GM23248 (cell line): ENCODE results near the gene EIF4G1. TPM values are rescaled to one million over a fixed set of nuclear protein-coding genes. Genes with fewer than 3 reads are reported as not detected.

Experiments used
- DNase-seq: peaks from one replicate; pipeline ENCODE4 v3.0.0-alpha.2; 2015
- H2AFZ ChIP-seq: fragments of 200-600 bp; sonication (generic); 2 replicates; pipeline ENCODE4 v1.6.1; 2016; ENCODE audit warnings: antibody characterized with exemption
- H3F3A ChIP-seq: fragments of 200-600 bp; sonication (generic); 2 replicates; pipeline ENCODE4 v1.6.1; 2016; ENCODE audit warnings: mild to moderate bottlenecking, antibody characterized with exemption, mixed run types; ENCODE audit not compliant: insufficient read depth
- H3K27ac ChIP-seq: fragments of 200-600 bp; sonication (generic); 2 replicates; pipeline ENCODE4 v1.5.1; 2016; ENCODE audit warnings: mild to moderate bottlenecking
- H3K27me3 ChIP-seq: fragments of 200-600 bp; sonication (generic); replicated peaks from 2 replicates; pipeline ENCODE4 v1.6.1; 2016; ENCODE audit warnings: mild to moderate bottlenecking; ENCODE audit not compliant: insufficient read depth
- H3K36me3 ChIP-seq: fragments of 200-600 bp; sonication (generic); 2 replicates; pipeline ENCODE4 v1.6.1; 2016; ENCODE audit warnings: low read depth, mild to moderate bottlenecking
- H3K4me1 ChIP-seq: fragments of 200-600 bp; sonication (generic); 2 replicates; pipeline ENCODE4 v1.6.1; 2016; ENCODE audit warnings: mild to moderate bottlenecking; ENCODE audit not compliant: insufficient read depth
- H3K4me2 ChIP-seq: fragments of 200-600 bp; sonication (generic); one replicate; pipeline ENCODE4 v1.6.1; 2016; ENCODE audit warnings: mild to moderate bottlenecking; ENCODE audit not compliant: unreplicated experiment
- H3K4me3 ChIP-seq: fragments of 200-600 bp; sonication (generic); 2 replicates; pipeline ENCODE4 v1.5.1; 2016; ENCODE audit warnings: mild to moderate bottlenecking
- H3K79me2 ChIP-seq: fragments of 200-600 bp; sonication (generic); 2 replicates; pipeline ENCODE4 v1.6.1; 2016; ENCODE audit warnings: mild to moderate bottlenecking; ENCODE audit not compliant: insufficient read depth
- H3K9ac ChIP-seq: fragments of 200-600 bp; sonication (generic); 2 replicates; pipeline ENCODE4 v1.6.1; 2016; ENCODE audit warnings: mild to moderate bottlenecking
- H3K9me2 ChIP-seq: fragments of 200-600 bp; sonication (generic); 2 replicates; pipeline ENCODE4 v1.6.1; 2016; ENCODE audit warnings: mixed run types, mild to moderate bottlenecking, moderate library complexity; ENCODE audit not compliant: insufficient read depth
- H3K9me3 ChIP-seq: fragments of 200-600 bp; sonication (generic); one replicate; pipeline ENCODE4 v1.6.1; 2017; ENCODE audit warnings: low read depth
- H4K20me1 ChIP-seq: fragments of 200-600 bp; sonication (generic); 2 replicates; pipeline ENCODE4 v1.6.0; 2016; ENCODE audit not compliant: insufficient read depth
- EZH2 ChIP-seq: fragments of 200-600 bp; sonication (generic); IDR thresholded peaks from 2 replicates; pipeline ENCODE4 v1.6.1; 2018; ENCODE audit warnings: antibody characterized with exemption, mild to moderate bottlenecking; ENCODE audit not compliant: insufficient read depth, poor library complexity, severe bottlenecking
- EZH2phosphoT487 ChIP-seq: fragments of 200-600 bp; sonication (generic); IDR thresholded peaks from 2 replicates; pipeline ENCODE4 v1.6.1; 2018; ENCODE audit warnings: antibody characterized with exemption, moderate library complexity, mild to moderate bottlenecking, low read depth; ENCODE audit not compliant: insufficient read depth
- WGBS, 2 experiments: methylation state at CpG; one replicate each; pipeline ENCODE4 v1.1.6; 2015 to 2017; ENCODE audit warnings: low lambda C conversion rate in 2 of 2, low coverage in 1 of 2; ENCODE audit errors: missing lambda C conversion rate in 2 of 2; 5-methylcytosine and 5-hydroxymethylcytosine counted together
- in situ Hi-C: fragments of 300-500 bp; cut with MboI; formaldehyde crosslinking; loops from 2 replicates; pipeline ENCODE4 v1.15.0; 2020
- polyA plus RNA-seq: library from polyadenylated mRNA; unstranded; fragments of >200 nt; fragmentation: Nextera tagmentation; extraction: Ambion mirVana; gene quantifications from 2 replicates; pipeline ENCODE4 v1.2.1, GENCODE V29; 2016
- total RNA-seq: library from RNA; depleted of rRNA; stranded (reverse); fragments of >200 nt; shearing (Covaris generic); gene quantifications from 2 replicates; pipeline ENCODE4 v1.2.3, GENCODE V29; 2014

EIF4G1 gene
- total and polyA plus RNA-seq, 2 experiments from 2014 or later, result 184 to 370 TPM

- Histone ChIP-seq H3K36me3 (peaks cover 49% of the 10 kb centered on the region), H3K4me1 (no peaks in the 10 kb centered on the region), H2AFZ (no peak overlapping the region), H4K20me1 (no peaks in the 10 kb centered on the region), H3K9me3 (no peaks in the 10 kb centered on the region), H3F3A (peaks cover 60% of the 10 kb centered on the region), H3K27me3 (no peaks in the 10 kb centered on the region), H3K79me2 (peaks cover 43% of the 10 kb centered on the region), H3K4me2 (no peak overlapping the region), H3K9me2 (no peaks in the 10 kb centered on the region), H3K9ac (no peak overlapping the region), H3K4me3 (no peak overlapping the region), H3K27ac (no peak overlapping the region)
- no peak for DNase-seq
- TF ChIP-seq EZH2phosphoT487, result no peak
- TF ChIP-seq EZH2, result no peak
- in situ Hi-C loops, result no loop called here
- 97 to 98% methylated on average over 9 of the region's 9 CpGs for WGBS, 2 experiments
These were observed 6.5 kb upstream of the EIF4G1 start for GRCh38 chr3:184307915-184308314.

- Histone ChIP-seq H3K9me2 (no peaks in the 10 kb centered on the region), H3K4me1 (no peaks in the 10 kb centered on the region), H3K9me3 (no peaks in the 10 kb centered on the region), H3K36me3 (peaks cover 41% of the 10 kb centered on the region), H3K4me3 (no peak overlapping the region), H3K27ac (no peak overlapping the region), H3K79me2 (peaks cover 35% of the 10 kb centered on the region), H3K9ac (no peak overlapping the region), H4K20me1 (no peaks in the 10 kb centered on the region), H2AFZ (no peak overlapping the region), H3F3A (peaks cover 59% of the 10 kb centered on the region), H3K27me3 (no peaks in the 10 kb centered on the region), H3K4me2 (no peak overlapping the region)
- in situ Hi-C loops, result no loop called here
- no peak for DNase-seq
- WGBS, 2 experiments, result 85 to 88% methylated on average over 7 of the region's 7 CpGs
- TF ChIP-seq EZH2phosphoT487 (no peak), EZH2 (no peak)
These were observed 5.7 kb upstream of the EIF4G1 start for GRCh38 chr3:184308744-184309143.

- no peak for TF ChIP-seq EZH2phosphoT487
- TF ChIP-seq EZH2, result no peak
- no peak overlapping the region for H3K27ac ChIP-seq
- peaks cover under 1% of the 10 kb centered on the region; the same call in 1 of the 2 replicates for H4K20me1 ChIP-seq
- no peak overlapping the region for H3K9ac ChIP-seq
- no peaks in the 10 kb centered on the region for H3K9me2 ChIP-seq
- no peak for DNase-seq
- no peak overlapping the region for H3K4me3 ChIP-seq
- no peaks in the 10 kb centered on the region for H3K9me3 ChIP-seq
- no peaks in the 10 kb centered on the region for H3K27me3 ChIP-seq
- in situ Hi-C loops, result no loop called here
- H3F3A ChIP-seq, result peaks cover 45% of the 10 kb centered on the region
- H2AFZ ChIP-seq, result no peak overlapping the region
- peaks cover 24% of the 10 kb centered on the region for H3K79me2 ChIP-seq
- peaks cover 15% of the 10 kb centered on the region; the same call in 1 of the 2 replicates for H3K36me3 ChIP-seq
- H3K4me1 ChIP-seq, result peaks cover 3% of the 10 kb centered on the region
- no peak overlapping the region for H3K4me2 ChIP-seq
These were observed 2.8 kb upstream of the EIF4G1 start for GRCh38 chr3:184311633-184312032.

GRCh38 chr3:184314700-184315542, 515 bp downstream of the EIF4G1 start:
- DNase-seq, result peak; percentile 90

More at GRCh38 chr3:184314700-184315542, 515 bp downstream of the EIF4G1 start:
- in situ Hi-C loops, result no loop called here
- Histone ChIP-seq H3K79me2 (peaks cover 45% of the 10 kb centered on the region), H2AFZ (no peak overlapping the region), H3K9ac (peak overlapping the region; percentile 96), H3K4me3 (peak overlapping the region; percentile 91), H3K4me2 (peak overlapping the region; percentile 96), H3K4me1 (peaks cover 31% of the 10 kb centered on the region), H3K9me2 (no peaks in the 10 kb centered on the region), H3K36me3 (peaks cover 11% of the 10 kb centered on the region), H3K27me3 (no peaks in the 10 kb centered on the region), H3F3A (peaks cover 54% of the 10 kb centered on the region), H4K20me1 (peaks cover 16% of the 10 kb centered on the region; the same call in 1 of the 2 replicates), H3K27ac (peak overlapping the region; percentile 88), H3K9me3 (no peaks in the 10 kb centered on the region)
- no peak for TF ChIP-seq EZH2
- no peak for TF ChIP-seq EZH2phosphoT487
- WGBS, 2 experiments, result 1 to 4% methylated on average over 8 to 54 of the region's 89 CpGs
